Esophagus mucosa (tissue), 1 donor: ENCODE data around the gene ATXN10. TPM values are rescaled to one million over a fixed set of nuclear protein-coding genes. Genes with fewer than 3 reads are reported as not detected.

Source experiments
- ATAC-seq: fragments of 200-7000 bp; cut with Tn5 transposase; one replicate; pipeline ENCODE4 v1.9.1; 2020
- total RNA-seq: library from RNA; stranded (reverse); gene quantifications from one replicate; pipeline ENCODE4 v1.2.4, GENCODE V29; 2023
- donor health status: DM: yes; HTN: yes; CAD: no.

The ATXN10 gene
- total RNA-seq, 1 donor from 2014 or later = 98.6 TPM

DNA sequence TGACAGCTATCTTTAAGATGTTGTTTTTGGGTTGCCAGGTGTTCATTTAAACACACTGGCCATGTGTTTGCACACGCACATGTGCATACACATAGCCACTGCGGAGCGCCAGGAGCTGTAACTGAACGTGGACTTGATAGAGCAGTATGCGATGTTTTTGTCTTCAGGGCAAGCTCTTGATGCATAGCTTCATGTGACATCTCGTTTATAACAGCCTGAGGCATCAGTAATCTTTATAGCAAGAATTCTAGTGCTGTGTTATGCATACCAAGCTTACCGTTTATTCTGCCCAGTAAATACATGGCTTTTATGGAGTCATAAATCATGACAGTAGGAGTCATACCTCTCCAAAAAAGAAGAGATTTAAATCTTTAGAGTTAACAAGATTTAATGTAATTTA lies 87.0 kb downstream of the ATXN10 start:
- ATAC-seq = peak; percentile 57

GRCh38 chr22:45760682-45761081 lies 89.0 kb downstream of the ATXN10 start:
- ATAC-seq = no peak

DNA sequence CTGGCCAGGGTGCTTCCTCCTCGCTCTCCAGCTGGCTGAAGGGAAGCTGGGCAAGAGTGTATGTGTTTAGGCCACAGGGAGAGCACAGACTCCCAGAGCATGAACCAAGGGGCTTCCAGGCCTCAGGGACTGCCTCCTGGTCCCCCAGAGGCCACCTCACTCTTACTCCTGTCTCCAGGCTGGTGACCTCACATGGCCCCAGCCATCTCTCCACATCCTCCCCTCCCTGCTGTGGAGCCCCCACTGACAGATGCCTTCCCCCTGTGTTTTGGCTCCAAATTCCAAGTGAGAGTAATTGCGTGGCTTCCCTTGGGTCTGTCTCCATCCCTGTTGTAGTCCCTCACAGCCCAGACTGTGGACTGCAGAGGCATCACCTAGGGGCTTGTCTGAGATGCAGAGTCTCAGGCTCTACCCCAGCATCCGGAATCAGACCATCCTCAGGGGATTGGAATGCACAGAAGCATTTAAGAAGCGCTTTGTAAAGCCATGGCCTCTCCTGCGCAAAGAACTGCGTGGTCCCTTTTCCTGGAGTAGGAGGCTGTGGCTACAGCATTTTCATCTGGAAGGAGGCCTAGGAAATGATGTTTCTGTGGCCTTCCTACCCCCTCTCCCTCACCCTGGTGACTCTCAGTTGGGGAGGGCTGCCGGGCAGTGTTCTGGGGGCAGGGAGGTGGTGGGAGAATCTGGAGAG lies 91.1 kb downstream of the ATXN10 start:
- peak; percentile 9 for ATAC-seq

- ATAC-seq = no peak
Observed at GRCh38 chr22:45763236-45763624, 91.6 kb downstream of the ATXN10 start.

DNA sequence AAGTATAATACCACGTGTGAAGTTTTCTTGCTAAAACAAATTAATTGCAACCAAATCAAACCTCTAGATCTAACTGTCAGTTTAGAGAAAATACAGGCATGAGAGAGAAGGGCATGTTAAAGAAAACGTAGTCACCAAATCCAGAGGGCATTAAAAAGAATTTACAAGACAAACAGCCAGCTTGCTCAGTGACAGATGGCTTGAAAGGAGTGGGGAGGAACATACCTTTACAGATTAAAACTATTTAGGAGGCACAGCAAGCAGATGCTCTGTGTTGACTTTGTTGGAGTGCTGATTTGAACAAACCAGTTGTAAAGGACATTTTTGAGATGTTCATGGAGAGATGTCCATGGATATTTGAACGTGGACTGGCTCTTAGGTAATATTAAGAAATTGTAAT lies 96.9 kb downstream of the ATXN10 start:
- no peak for ATAC-seq

GRCh38 chr22:45769569-45770210 lies 98.1 kb downstream of the ATXN10 start:
- no peak for ATAC-seq

GRCh38 chr22:45770506-45770905 lies 98.9 kb downstream of the ATXN10 start:
- no peak for ATAC-seq

GRCh38 chr22:45771057-45771456 lies 99.4 kb downstream of the ATXN10 start:
- no peak for ATAC-seq

DNA sequence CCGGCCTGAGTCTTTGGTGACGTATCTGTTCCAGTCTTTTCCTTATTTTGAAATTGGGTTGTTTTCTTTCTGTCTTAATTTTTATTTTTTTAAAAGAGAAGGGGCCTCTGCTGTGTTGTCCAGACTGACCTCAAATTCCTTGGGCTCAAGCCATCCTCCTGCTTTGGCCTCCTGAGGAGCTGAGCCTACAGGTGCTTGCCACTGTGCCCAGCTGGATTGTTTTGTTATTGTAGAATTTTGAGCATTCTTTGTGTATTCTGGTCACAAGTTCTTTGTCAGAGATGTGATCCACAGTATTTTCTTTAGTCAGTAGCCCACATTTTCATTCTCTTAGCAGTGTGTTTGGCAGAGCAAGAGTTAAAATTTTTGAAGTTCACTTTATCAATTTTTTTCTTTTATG lies 100.1 kb downstream of the ATXN10 start:
- ATAC-seq = no peak

- no peak for ATAC-seq
Observed at GRCh38 chr22:45772743-45773142, 101.1 kb downstream of the ATXN10 start.

GRCh38 chr22:45774001-45774670 lies 102.5 kb downstream of the ATXN10 start:
- no peak for ATAC-seq

DNA sequence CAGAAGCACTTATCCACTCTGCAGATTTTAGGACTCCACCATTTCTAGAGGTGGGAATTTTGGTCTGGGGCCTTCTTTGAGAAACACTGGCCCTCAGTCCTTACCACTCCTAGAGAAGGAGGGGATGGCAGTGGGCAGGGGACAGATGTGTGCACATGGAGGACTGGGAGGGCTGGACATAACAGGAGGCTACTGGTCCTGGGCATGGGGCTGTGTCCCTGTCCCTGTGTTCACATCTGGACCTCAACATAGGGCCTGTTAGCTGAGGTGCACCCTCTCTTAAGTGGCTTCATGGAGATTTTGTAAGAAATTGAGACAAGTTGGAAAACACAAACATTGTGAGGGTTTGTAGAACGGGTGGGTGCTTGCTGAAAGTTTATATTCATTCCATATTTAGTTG lies 103.4 kb downstream of the ATXN10 start:
- no peak for ATAC-seq

GRCh38 chr22:45775569-45776312 lies 104.1 kb downstream of the ATXN10 start:
- no peak for ATAC-seq

- no peak for ATAC-seq
Observed at GRCh38 chr22:45776313-45776585, 104.6 kb downstream of the ATXN10 start.

- peak; percentile 33 for ATAC-seq
Observed at GRCh38 chr22:45777046-45777851, 105.6 kb downstream of the ATXN10 start.

- no peak for ATAC-seq
Observed at GRCh38 chr22:45777852-45778375, 106.3 kb downstream of the ATXN10 start.

DNA sequence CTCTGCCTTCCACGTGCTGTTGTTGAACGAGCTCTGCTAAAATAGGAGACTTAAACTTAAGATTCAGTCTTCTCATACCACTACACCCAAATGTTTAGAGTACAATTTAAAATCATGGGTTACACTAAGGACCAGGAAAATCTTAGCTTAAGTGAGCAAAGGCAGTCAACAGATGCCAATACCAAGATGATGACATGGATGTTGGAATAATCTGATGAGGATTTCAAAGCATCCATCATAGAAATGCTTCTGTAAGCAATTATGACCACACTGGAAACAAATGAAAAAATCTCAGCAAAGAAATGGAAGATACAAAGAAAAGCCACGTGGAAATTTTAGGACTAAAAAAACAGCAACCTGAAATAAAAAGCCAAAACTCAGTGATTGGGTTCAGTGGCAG lies 109.8 kb downstream of the ATXN10 start:
- no peak for ATAC-seq

- ATAC-seq = no peak
Observed at GRCh38 chr22:45781966-45782365, 110.3 kb downstream of the ATXN10 start.

DNA sequence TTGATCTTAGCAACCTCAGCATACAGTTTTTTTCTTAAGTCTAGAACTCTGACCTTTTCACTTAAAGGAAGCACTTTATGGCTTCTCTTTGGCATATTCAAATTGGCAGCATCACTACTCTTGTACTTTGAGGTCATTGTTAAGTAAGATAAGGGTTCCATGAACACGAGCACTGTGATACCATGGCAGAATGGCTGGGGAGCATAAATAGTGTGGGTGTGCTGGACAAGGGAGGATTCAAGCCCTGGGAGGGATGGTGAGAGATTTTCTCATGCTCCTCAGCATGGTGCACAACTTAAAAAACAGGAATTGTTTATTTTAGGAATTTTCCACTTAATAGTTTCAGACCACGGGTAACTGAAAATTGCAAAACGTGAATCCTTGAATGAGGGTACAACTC lies 111.4 kb downstream of the ATXN10 start:
- no peak for ATAC-seq

GRCh38 chr22:45783690-45784089 lies 112.1 kb downstream of the ATXN10 start:
- ATAC-seq = no peak

- ATAC-seq = peak; percentile 45
Observed at GRCh38 chr22:45784357-45785277, 113.0 kb downstream of the ATXN10 start.
